Cerebellar nuclear complex (tissue), 1 donor: ENCODE results near the gene TFCP2L1.

ENCODE experiments used
- DNase-seq, 2 experiments: peaks; one replicate each; lab custom pipeline; 2025; lab: John Stamatoyannopoulos, UW

TFCP2L1 gene

DNA sequence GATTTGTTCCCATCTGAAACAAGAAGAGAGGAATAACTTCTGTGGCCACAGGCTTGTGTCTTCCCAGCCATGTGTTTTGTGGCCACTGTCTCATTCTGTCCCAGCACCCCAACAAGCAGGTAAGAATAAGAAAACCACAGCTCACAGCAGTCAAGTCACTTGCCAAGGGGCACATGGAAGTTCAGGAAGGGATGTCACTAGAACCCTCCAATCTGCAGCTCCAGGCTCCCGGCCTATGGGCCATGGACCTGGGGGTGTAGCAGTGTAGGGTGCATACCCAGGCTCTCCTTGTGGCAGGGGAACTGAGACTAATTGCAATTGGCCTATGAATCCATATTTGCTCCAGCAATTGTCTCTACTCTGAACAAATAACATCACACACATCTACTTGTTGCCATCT is 112.5 kb downstream of the TFCP2L1 start:
- DNase-seq = no peak

DNA sequence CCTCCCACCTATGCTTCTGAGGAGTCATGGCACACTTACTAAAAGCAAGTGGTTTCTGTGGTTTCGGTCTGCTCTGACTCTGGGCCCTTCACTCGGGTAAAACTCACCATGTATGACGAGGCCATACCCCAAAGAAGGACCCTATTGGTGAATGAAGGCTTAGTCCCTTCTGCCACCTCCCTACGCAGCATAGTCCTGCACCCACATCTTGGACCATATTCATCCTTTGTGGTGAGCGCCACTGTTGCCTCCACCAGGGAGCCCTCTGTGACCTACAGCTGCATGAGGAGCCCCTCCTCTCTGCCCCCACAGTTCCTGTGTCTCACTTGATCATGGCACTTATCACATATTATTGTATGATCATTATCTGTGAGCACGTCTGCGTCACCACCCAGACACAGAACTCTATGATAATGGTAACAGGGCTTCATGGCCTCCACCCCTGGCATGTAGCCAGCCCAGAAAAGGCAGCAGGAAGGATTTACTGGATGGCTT is 113.3 kb downstream of the TFCP2L1 start:
- DNase-seq = no peak

GRCh38 chr2:121170577-121170976 is 114.4 kb downstream of the TFCP2L1 start:
- no peak for DNase-seq

DNA sequence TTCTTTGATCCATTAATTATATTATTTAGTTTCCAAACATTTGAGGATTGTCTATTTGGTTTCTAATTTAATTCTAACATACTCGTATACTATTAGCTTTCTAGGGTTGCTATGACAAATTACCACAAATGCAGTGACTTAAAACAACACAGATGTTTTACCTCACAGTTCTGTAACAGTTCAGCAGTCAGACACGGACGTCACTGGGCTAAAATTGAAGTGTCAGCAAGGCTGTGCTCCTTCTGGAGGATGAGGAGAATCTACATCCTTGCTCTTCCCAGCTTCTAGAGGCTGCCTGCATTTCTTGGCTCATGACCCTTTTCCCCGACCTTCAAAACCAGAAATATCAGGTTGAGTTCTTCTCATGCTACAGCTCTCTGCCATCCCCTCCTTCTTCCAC is 117.6 kb downstream of the TFCP2L1 start:
- DNase-seq = no peak
